ENCODE data around the gene SHKBP1. TPM values are rescaled to one million over a fixed set of nuclear protein-coding genes. Genes with fewer than 3 reads are reported as not detected.

The SHKBP1 gene
- 100 to 1,000 TPM; 103 to 104 TPM for total RNA-seq
- polyA plus RNA-seq: 159 TPM

GRCh38 chr19:40576585-40577451 is at the start of gene SHKBP1:
SHKBP1 (plus strand) TSS chr19:40576873; CDS start chr19:40576900, 27 bp downstream.
- peaks cover 23 to 33% (median 24%) of the 10 kb centered on the region in 3 donors for H3K4me1 Mint-ChIP-seq
- peak within 1 kb of the TSS; percentile 86 for H3K27ac ChIP-seq (ENCODE audit: low read depth, low read length)
- peak within 1 kb of the TSS; percentile 84 for H3K4me3 ChIP-seq (ENCODE audit: low read length)
- peaks cover 9% of the 10 kb centered on the region for H3K36me3 ChIP-seq (ENCODE audit: insufficient read depth, low read length)
- H3K27me3 Mint-ChIP-seq: no peaks in the 10 kb centered on the region
- no peaks in the 10 kb centered on the region for H3K9me3 ChIP-seq (ENCODE audit: low read length)
- DNase-seq: peak; percentile 91 to 96 (median 92)
- H3K36me3 Mint-ChIP-seq: peaks cover 0 to 38% (median 10%) of the 10 kb centered on the region in 3 donors
- peaks cover 16% of the 10 kb centered on the region for H3K4me1 ChIP-seq (ENCODE audit: insufficient read depth, low read length)
- peak within 1 kb of the TSS; percentile 84 to 98 (median 87) for H3K4me3 Mint-ChIP-seq
- POLR2A ChIA-PET: no interaction called here
- CTCF ChIA-PET: interaction anchor here (1.8 kb wide), 1 partner anchor 22 kb away, joined by 5 read pairs; no protein-coding TSS in a partner anchor
- peak within 1 kb of the TSS; percentile 79 to 98 (median 81) for H3K27ac Mint-ChIP-seq
- no peaks in the 10 kb centered on the region for H3K9me3 Mint-ChIP-seq
- H3K27me3 ChIP-seq (ENCODE audit: insufficient read depth, low read length, poor library complexity, severe bottlenecking): no peaks in the 10 kb centered on the region

- Mint-ChIP-seq H3K4me3 (no peak overlapping the region), H3K4me1 (peaks cover 12 to 24% (median 18%) of the 10 kb centered on the region in 3 donors)
- POLR2A ChIA-PET: no interaction called here
Observed at GRCh38 chr19:40528078-40528477, 48.6 kb upstream of the SHKBP1 start.

GRCh38 chr19:40528533-40529092 is 48.1 kb upstream of the SHKBP1 start:
- Histone ChIP-seq H3K4me1 (ENCODE audit: insufficient read depth, low read length) (peaks cover 18% of the 10 kb centered on the region), H3K27me3 (ENCODE audit: insufficient read depth, low read length, poor library complexity, severe bottlenecking) (peaks cover 5% of the 10 kb centered on the region), H3K4me3 (ENCODE audit: low read length) (no peak overlapping the region), H3K9me3 (ENCODE audit: low read length) (no peaks in the 10 kb centered on the region), H3K36me3 (ENCODE audit: insufficient read depth, low read length) (no peaks in the 10 kb centered on the region), H3K27ac (ENCODE audit: low read depth, low read length) (no peak overlapping the region)
- Mint-ChIP-seq H3K27me3 (peaks cover 24 to 27% of the 10 kb centered on the region in 2 donors), H3K4me1 (peaks cover 12 to 24% (median 18%) of the 10 kb centered on the region in 3 donors), H3K36me3 (no peaks in the 10 kb centered on the region), H3K9me3 (no peaks in the 10 kb centered on the region), H3K4me3 (peak overlapping the region in 3 of 7 donors; percentile 49 to 81 (median 57)), H3K27ac (peak overlapping the region in 7 of 8 donors; percentile 12 to 93 (median 63))
- ChIA-PET POLR2A (interaction anchor here (0.7 kb wide), 1 partner anchor 713 kb away, joined by 3 read pairs; no protein-coding TSS in a partner anchor), CTCF (interaction anchor here (0.6 to 0.7 kb wide), 2 partner anchors 91 to 102 kb away, joined by 3 to 4 read pairs; no protein-coding TSS in a partner anchor)
- no peak for DNase-seq

More at GRCh38 chr19:40528078-40528477, 48.6 kb upstream of the SHKBP1 start:
- CTCF ChIA-PET: no interaction called here
- Histone ChIP-seq H3K36me3 (ENCODE audit: insufficient read depth, low read length) (no peaks in the 10 kb centered on the region), H3K27ac (ENCODE audit: low read depth, low read length) (no peak overlapping the region), H3K4me3 (ENCODE audit: low read length) (no peak overlapping the region), H3K4me1 (ENCODE audit: insufficient read depth, low read length) (peaks cover 18% of the 10 kb centered on the region), H3K27me3 (ENCODE audit: insufficient read depth, low read length, poor library complexity, severe bottlenecking) (peaks cover 5% of the 10 kb centered on the region), H3K9me3 (ENCODE audit: low read length) (no peaks in the 10 kb centered on the region)
- Mint-ChIP-seq H3K36me3 (no peaks in the 10 kb centered on the region), H3K9me3 (no peaks in the 10 kb centered on the region), H3K27ac (peak overlapping the region in 4 of 8 donors; percentile 62 to 93 (median 70)), H3K27me3 (peaks cover 24 to 27% of the 10 kb centered on the region in 2 donors)
- DNase-seq: no peak

- Mint-ChIP-seq H3K4me1 (peaks cover 12 to 24% (median 18%) of the 10 kb centered on the region in 3 donors), H3K27me3 (peaks cover 26 to 27% of the 10 kb centered on the region in 2 donors), H3K9me3 (peaks cover 0 to 6% (median 0%) of the 10 kb centered on the region in 5 donors), H3K36me3 (no peaks in the 10 kb centered on the region), H3K27ac (peak overlapping the region in 7 of 8 donors; percentile 12 to 93 (median 74)), H3K4me3 (peak overlapping the region; percentile 67 to 89 (median 77))
- CTCF ChIA-PET: interaction anchor here (0.6 to 0.7 kb wide), 2 partner anchors 92 to 101 kb away, joined by 3 to 4 read pairs; no protein-coding TSS in a partner anchor
- Histone ChIP-seq H3K9me3 (ENCODE audit: low read length) (no peaks in the 10 kb centered on the region), H3K4me1 (ENCODE audit: insufficient read depth, low read length) (peaks cover 18% of the 10 kb centered on the region), H3K27ac (ENCODE audit: low read depth, low read length) (peak overlapping the region; percentile 10), H3K36me3 (ENCODE audit: insufficient read depth, low read length) (no peaks in the 10 kb centered on the region), H3K4me3 (ENCODE audit: low read length) (peak overlapping the region; percentile 62), H3K27me3 (ENCODE audit: insufficient read depth, low read length, poor library complexity, severe bottlenecking) (peaks cover 5% of the 10 kb centered on the region)
- POLR2A ChIA-PET: interaction anchor here (0.6 to 0.7 kb wide), 2 partner anchors 109 to 712 kb away, joined by 3 read pairs; no protein-coding TSS in a partner anchor
- peak; percentile 84 to 93 (median 86) for DNase-seq
Observed at GRCh38 chr19:40529093-40529954, 47.3 kb upstream of the SHKBP1 start.

GRCh38 chr19:40530091-40530901 is 46.4 kb upstream of the SHKBP1 start:
- ChIA-PET POLR2A (no interaction called here), CTCF (no interaction called here)
- Histone ChIP-seq H3K9me3 (ENCODE audit: low read length) (no peaks in the 10 kb centered on the region), H3K36me3 (ENCODE audit: insufficient read depth, low read length) (no peaks in the 10 kb centered on the region), H3K4me1 (ENCODE audit: insufficient read depth, low read length) (peaks cover 18% of the 10 kb centered on the region), H3K27me3 (ENCODE audit: insufficient read depth, low read length, poor library complexity, severe bottlenecking) (peaks cover 5% of the 10 kb centered on the region), H3K4me3 (ENCODE audit: low read length) (no peak overlapping the region), H3K27ac (ENCODE audit: low read depth, low read length) (peak overlapping the region; percentile 10)
- Mint-ChIP-seq H3K9me3 (peaks cover 0 to 6% (median 0%) of the 10 kb centered on the region in 5 donors), H3K4me1 (peaks cover 12 to 24% (median 18%) of the 10 kb centered on the region in 3 donors), H3K27ac (peak overlapping the region in 3 of 8 donors; percentile 8 to 93 (median 74)), H3K27me3 (peaks cover 29 to 36% of the 10 kb centered on the region in 2 donors), H3K36me3 (no peaks in the 10 kb centered on the region), H3K4me3 (peak overlapping the region in 6 of 7 donors; percentile 44 to 89 (median 77))
- DNase-seq: peak in 3 of 5 donors; percentile 5 to 51 (median 14)

- ChIA-PET CTCF (interaction anchor here (0.8 to 2.0 kb wide), 3 partner anchors 65 to 101 kb away, joined by 3 to 8 read pairs (median 5); no protein-coding TSS in a partner anchor), POLR2A (no interaction called here)
- Mint-ChIP-seq H3K36me3 (no peaks in the 10 kb centered on the region), H3K27ac (no peak overlapping the region), H3K4me1 (peaks cover 12 to 21% (median 18%) of the 10 kb centered on the region in 3 donors), H3K9me3 (peaks cover 0 to 6% (median 0%) of the 10 kb centered on the region in 5 donors), H3K27me3 (peaks cover 28 to 38% of the 10 kb centered on the region in 2 donors), H3K4me3 (peak overlapping the region in 1 of 7 donors; percentile 14)
- no peak for DNase-seq
- H3K27ac ChIP-seq (ENCODE audit: low read depth, low read length): no peak overlapping the region
- no peak overlapping the region for H3K4me3 ChIP-seq (ENCODE audit: low read length)
- no peaks in the 10 kb centered on the region for H3K9me3 ChIP-seq (ENCODE audit: low read length)
- no peaks in the 10 kb centered on the region for H3K36me3 ChIP-seq (ENCODE audit: insufficient read depth, low read length)
- peaks cover 18% of the 10 kb centered on the region for H3K4me1 ChIP-seq (ENCODE audit: insufficient read depth, low read length)
- peaks cover 5% of the 10 kb centered on the region for H3K27me3 ChIP-seq (ENCODE audit: insufficient read depth, low read length, poor library complexity, severe bottlenecking)
Observed at GRCh38 chr19:40533508-40533907, 43.2 kb upstream of the SHKBP1 start.
